ENCODE measurements around the gene PTPRM. TPM values are rescaled to one million over a fixed set of nuclear protein-coding genes. Genes with fewer than 3 reads are reported as not detected.

PTPRM gene
- polyA plus RNA-seq, 1 donor (not counting 4 experiments of a cell fraction or from before 2014, with no cell fraction given) = 54.5 TPM

- no peak for DNase-seq (ENCODE audit: low read depth, low spot score)
- H4K20me1 ChIP-seq (ENCODE audit: control insufficient read depth, extremely low read depth, insufficient read depth, low read length) = no peaks in the 10 kb centered on the region
- no peaks in the 10 kb centered on the region for H3K36me3 ChIP-seq (ENCODE audit: control insufficient read depth in 2 of 2, extremely low read depth in 1 of 2, insufficient read depth in 2 of 2, low read length in 2 of 2)
- dilution Hi-C loops (cut with MboI; ENCODE audit: extremely low pct_ligation_motif_present, low sequenced_read_pairs) = no loop called here
- peaks cover 4% of the 10 kb centered on the region for H3K4me1 ChIP-seq (ENCODE audit: control insufficient read depth, extremely low read depth, insufficient read depth, low read length)
- H3K9ac ChIP-seq (ENCODE audit: control insufficient read depth, extremely low read depth, insufficient read depth, low read length) = no peak overlapping the region
- H3K27me3 ChIP-seq (ENCODE audit: control insufficient read depth, extremely low read depth, insufficient read depth, low read length) = no peaks in the 10 kb centered on the region
- TF ChIP-seq CTCF (optimal IDR thresholded peaks at IDR 0.05 in 1 of 3, IDR thresholded peaks at IDR 0.05 in 1 of 3, conservative IDR thresholded peaks at IDR 0.05 in 1 of 3; ENCODE audit: extremely low read depth in 1 of 3, insufficient read depth in 2 of 3, low read length in 3 of 3) = no peak
- no peak for TF ChIP-seq EZH2 (IDR thresholded peaks at IDR 0.05; ENCODE audit: low read length)
- no peak overlapping the region for H3K27ac ChIP-seq (ENCODE audit: control insufficient read depth, insufficient read depth, low read length)
- peak; percentile 41 for FAIRE-seq
- peaks cover 5% of the 10 kb centered on the region for H3K79me2 ChIP-seq (ENCODE audit: control insufficient read depth, insufficient read depth, low read length)
- no peak overlapping the region for H3K4me3 ChIP-seq (ENCODE audit: control insufficient read depth in 2 of 3, extremely low read depth in 1 of 3, insufficient read depth in 2 of 3, low read depth in 1 of 3, low read length in 3 of 3)
- peak overlapping the region; percentile 21 for H2AFZ ChIP-seq (ENCODE audit: control insufficient read depth, low read length)
- no peaks in the 10 kb centered on the region for H3K9me3 ChIP-seq (ENCODE audit: control insufficient read depth, low read depth, low read length)
- H3K9me1 ChIP-seq (ENCODE audit: control insufficient read depth, extremely low read depth, insufficient read depth, low read length) = no peaks in the 10 kb centered on the region
- peak overlapping the region; percentile 4 for H3K4me2 ChIP-seq (ENCODE audit: control insufficient read depth, extremely low read depth, insufficient read depth, low read depth, low read length)
Measured at GRCh38 chr18:7590826-7591560, 23.9 kb downstream of the PTPRM start.

DNA sequence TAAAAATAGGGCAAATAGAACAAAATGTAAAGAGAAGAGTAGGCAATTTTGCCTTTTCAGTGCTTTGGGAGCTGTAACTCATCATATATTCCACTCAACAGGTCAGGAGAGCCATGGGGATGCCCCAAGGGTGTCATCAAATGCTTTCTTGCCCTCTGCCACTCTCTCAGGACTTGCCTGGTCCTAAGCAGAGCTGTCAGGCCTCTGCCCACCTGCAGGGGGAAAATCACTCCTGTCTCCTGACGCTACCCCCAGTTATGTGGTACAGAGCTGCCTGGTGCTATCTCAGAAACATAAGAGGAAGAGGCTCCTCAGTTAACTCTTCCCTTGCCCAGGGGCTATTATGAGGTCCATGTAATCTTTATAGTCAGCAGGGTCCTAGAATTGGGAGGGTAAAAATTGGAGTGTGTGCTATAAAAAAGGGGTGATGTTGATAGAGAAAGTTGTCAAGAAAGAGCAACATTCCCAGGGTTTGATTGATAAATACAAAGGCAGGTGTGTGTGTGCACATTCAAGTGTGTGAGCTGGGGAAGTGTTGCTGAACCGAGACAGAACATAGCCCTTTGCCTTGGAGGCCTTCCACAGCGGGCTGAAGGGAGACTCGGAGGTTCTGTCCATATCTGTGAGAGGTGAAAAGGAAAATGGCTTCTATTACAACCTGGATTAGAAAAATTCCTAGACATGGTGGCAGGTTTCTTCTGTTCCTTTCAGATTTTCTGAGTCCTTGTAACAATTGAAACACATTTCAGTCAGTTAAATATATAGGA, 25.4 kb downstream of the PTPRM start:
- DNase-seq (ENCODE audit: low read depth, low spot score) (no peak), FAIRE-seq (no peak)
- Histone ChIP-seq H3K79me2 (ENCODE audit: control insufficient read depth, insufficient read depth, low read length) (peaks cover 5% of the 10 kb centered on the region), H3K27ac (ENCODE audit: control insufficient read depth, insufficient read depth, low read length) (no peak overlapping the region), H3K9ac (ENCODE audit: control insufficient read depth, extremely low read depth, insufficient read depth, low read length) (no peak overlapping the region), H3K27me3 (ENCODE audit: control insufficient read depth, extremely low read depth, insufficient read depth, low read length) (no peaks in the 10 kb centered on the region), H3K9me3 (ENCODE audit: control insufficient read depth, low read depth, low read length) (no peaks in the 10 kb centered on the region), H3K4me3 (ENCODE audit: control insufficient read depth in 2 of 3, extremely low read depth in 1 of 3, insufficient read depth in 2 of 3, low read depth in 1 of 3, low read length in 3 of 3) (no peak overlapping the region), H3K9me1 (ENCODE audit: control insufficient read depth, extremely low read depth, insufficient read depth, low read length) (no peaks in the 10 kb centered on the region), H3K4me1 (ENCODE audit: control insufficient read depth, extremely low read depth, insufficient read depth, low read length) (peaks cover 4% of the 10 kb centered on the region), H3K4me2 (ENCODE audit: control insufficient read depth, extremely low read depth, insufficient read depth, low read depth, low read length) (no peak overlapping the region), H3K36me3 (ENCODE audit: control insufficient read depth in 2 of 2, extremely low read depth in 1 of 2, insufficient read depth in 2 of 2, low read length in 2 of 2) (no peaks in the 10 kb centered on the region), H4K20me1 (ENCODE audit: control insufficient read depth, extremely low read depth, insufficient read depth, low read length) (no peaks in the 10 kb centered on the region), H2AFZ (ENCODE audit: control insufficient read depth, low read length) (no peak overlapping the region)
- no peak for TF ChIP-seq EZH2 (IDR thresholded peaks at IDR 0.05; ENCODE audit: low read length)
- peak in 1 of 3 experiments; percentile 7 for TF ChIP-seq CTCF (optimal IDR thresholded peaks at IDR 0.05 in 1 of 3, IDR thresholded peaks at IDR 0.05 in 1 of 3, conservative IDR thresholded peaks at IDR 0.05 in 1 of 3; ENCODE audit: extremely low read depth in 1 of 3, insufficient read depth in 2 of 3, low read length in 3 of 3)
- dilution Hi-C loops (cut with MboI; ENCODE audit: extremely low pct_ligation_motif_present, low sequenced_read_pairs) = no loop called here
